Measurements from ENCODE around the gene CTNNBIP1.

Gene CTNNBIP1

GRCh38 chr1:9887070-9887469 is 23.0 kb downstream of the CTNNBIP1 start:
- no peaks in the 10 kb centered on the region for H3K9me3 ChIP-seq
- no peak overlapping the region for H3K4me3 ChIP-seq (ENCODE audit: low read depth in 1 of 2, low read length in 1 of 2)
- H3K27me3 ChIP-seq, result no peaks in the 10 kb centered on the region
- no peak overlapping the region for H3K27ac ChIP-seq
- no peak for TF ChIP-seq CTCF (IDR thresholded peaks at IDR 0.05)
- peaks cover 15 to 22% of the 10 kb centered on the region in 2 experiments for H3K4me1 ChIP-seq (ENCODE audit: control insufficient read depth in 1 of 2, insufficient read depth in 1 of 2, low read depth in 1 of 2, low read length in 1 of 2)
- H3K36me3 ChIP-seq, result peaks cover 29% of the 10 kb centered on the region

GRCh38 chr1:9886092-9886742 is 23.9 kb downstream of the CTNNBIP1 start:
- Histone ChIP-seq H3K4me1 (ENCODE audit: control insufficient read depth in 1 of 2, insufficient read depth in 1 of 2, low read depth in 1 of 2, low read length in 1 of 2) (peaks cover 15 to 22% of the 10 kb centered on the region in 2 experiments), H3K27me3 (no peaks in the 10 kb centered on the region), H3K9me3 (no peaks in the 10 kb centered on the region), H3K36me3 (peaks cover 29% of the 10 kb centered on the region), H3K27ac (no peak overlapping the region), H3K4me3 (ENCODE audit: low read depth in 1 of 2, low read length in 1 of 2) (no peak overlapping the region)
- TF ChIP-seq CTCF (IDR thresholded peaks at IDR 0.05), result no peak

GRCh38 chr1:9884805-9885204 is 25.3 kb downstream of the CTNNBIP1 start:
- Histone ChIP-seq H3K27me3 (no peaks in the 10 kb centered on the region), H3K27ac (no peak overlapping the region), H3K36me3 (peaks cover 29% of the 10 kb centered on the region), H3K4me1 (ENCODE audit: control insufficient read depth in 1 of 2, insufficient read depth in 1 of 2, low read depth in 1 of 2, low read length in 1 of 2) (peaks cover 10 to 13% of the 10 kb centered on the region in 2 experiments), H3K9me3 (no peaks in the 10 kb centered on the region), H3K4me3 (ENCODE audit: low read depth in 1 of 2, low read length in 1 of 2) (no peak overlapping the region)
- TF ChIP-seq CTCF (IDR thresholded peaks at IDR 0.05), result no peak

- H3K27me3 ChIP-seq, result no peaks in the 10 kb centered on the region
- H3K4me1 ChIP-seq (ENCODE audit: control insufficient read depth in 1 of 2, insufficient read depth in 1 of 2, low read depth in 1 of 2, low read length in 1 of 2), result peaks cover 3% of the 10 kb centered on the region in 2 experiments
- H3K4me3 ChIP-seq (ENCODE audit: low read depth in 1 of 2, low read length in 1 of 2), result no peak overlapping the region
- no peak for TF ChIP-seq CTCF (IDR thresholded peaks at IDR 0.05)
- peaks cover 29% of the 10 kb centered on the region for H3K36me3 ChIP-seq
- H3K27ac ChIP-seq, result no peak overlapping the region
- H3K9me3 ChIP-seq, result no peaks in the 10 kb centered on the region
Measured at GRCh38 chr1:9883585-9884449, 26.3 kb downstream of the CTNNBIP1 start.

- Histone ChIP-seq H3K27ac (no peak overlapping the region), H3K4me1 (ENCODE audit: control insufficient read depth in 1 of 2, insufficient read depth in 1 of 2, low read depth in 1 of 2, low read length in 1 of 2) (no peaks in the 10 kb centered on the region), H3K36me3 (peaks cover 29% of the 10 kb centered on the region), H3K27me3 (no peaks in the 10 kb centered on the region), H3K9me3 (no peaks in the 10 kb centered on the region), H3K4me3 (ENCODE audit: low read depth in 1 of 2, low read length in 1 of 2) (no peak overlapping the region)
- TF ChIP-seq CTCF (IDR thresholded peaks at IDR 0.05), result no peak
Measured at GRCh38 chr1:9882945-9883303, 27.1 kb downstream of the CTNNBIP1 start.
